Stimulated activated CD4-positive, alpha-beta T cell treated with anti-CD3 and anti-CD28 coated beads, Interleukin-15, amount 100 ng/mL, for 1 hour (primary cell): Measurements from ENCODE around the gene CNTN4.

ENCODE experiments used
- DNase-seq, 2 donors: peaks; one replicate each; pipeline ENCODE4 v3.0.0-alpha.2; 2020; ENCODE audit warnings: low read depth in 1 of 2, low spot score in 1 of 2

CNTN4 gene

GRCh38 chr3:2849092-2849491 lies 750.4 kb downstream of the CNTN4 start:
- no peak for DNase-seq

GRCh38 chr3:2850701-2851100 lies 752.0 kb downstream of the CNTN4 start:
- no peak for DNase-seq

- no peak for DNase-seq
Measured at GRCh38 chr3:2851361-2851760, 752.7 kb downstream of the CNTN4 start.

GRCh38 chr3:2851835-2852234 lies 753.2 kb downstream of the CNTN4 start:
- no peak for DNase-seq

GRCh38 chr3:2853651-2854050 lies 755.0 kb downstream of the CNTN4 start:
- DNase-seq = no peak

GRCh38 chr3:2856138-2857133 lies 757.8 kb downstream of the CNTN4 start:
- DNase-seq = no peak

GRCh38 chr3:2860626-2861025 lies 762.0 kb downstream of the CNTN4 start:
- no peak for DNase-seq

GRCh38 chr3:2861120-2861519 lies 762.5 kb downstream of the CNTN4 start:
- DNase-seq = no peak

GRCh38 chr3:2861920-2862319 lies 763.3 kb downstream of the CNTN4 start:
- no peak for DNase-seq

GRCh38 chr3:2862366-2862765 lies 763.7 kb downstream of the CNTN4 start:
- DNase-seq = no peak

GRCh38 chr3:2863127-2863526 lies 764.5 kb downstream of the CNTN4 start:
- DNase-seq = no peak

GRCh38 chr3:2869905-2870304 lies 771.2 kb downstream of the CNTN4 start:
- DNase-seq = no peak

- DNase-seq = no peak
Measured at GRCh38 chr3:2870724-2871333, 772.2 kb downstream of the CNTN4 start.

- no peak for DNase-seq
Measured at GRCh38 chr3:2872884-2873283, 774.2 kb downstream of the CNTN4 start.

- DNase-seq = no peak
Measured at GRCh38 chr3:2873986-2874385, 775.3 kb downstream of the CNTN4 start.

- no peak for DNase-seq
Measured at GRCh38 chr3:2875699-2876098, 777.0 kb downstream of the CNTN4 start.

- DNase-seq = no peak
Measured at GRCh38 chr3:2876362-2876761, 777.7 kb downstream of the CNTN4 start.

GRCh38 chr3:2879023-2879422 lies 780.4 kb downstream of the CNTN4 start:
- DNase-seq = no peak

GRCh38 chr3:2879587-2879986 lies 780.9 kb downstream of the CNTN4 start:
- no peak for DNase-seq

GRCh38 chr3:2880218-2880756 lies 781.6 kb downstream of the CNTN4 start:
- no peak for DNase-seq

GRCh38 chr3:2883283-2883682 lies 784.6 kb downstream of the CNTN4 start:
- DNase-seq = no peak

GRCh38 chr3:2888592-2888991 lies 789.9 kb downstream of the CNTN4 start:
- no peak for DNase-seq
